HepG2 (cell line): ENCODE data around the gene TMEM190. TPM values are rescaled to one million over a fixed set of nuclear protein-coding genes. Genes with fewer than 3 reads are reported as not detected.

Source experiments
- BORCS8-MEF2B ChIP-seq: sonication (generic); formaldehyde crosslinking; IDR thresholded peaks from 2 replicates; pipeline ENCODE4 v1.8.0; 2022; ENCODE audit warnings: mild to moderate bottlenecking, missing genetic modification reagents
- BRCA1 ChIP-seq: sonication (generic); formaldehyde crosslinking; IDR thresholded peaks from 2 replicates; pipeline ENCODE4 v1.4.0; 2020; ENCODE audit warnings: missing genetic modification reagents
- CBX1 ChIP-seq: IDR thresholded peaks from one replicate; pipeline ENCODE4 v1.6.1; 2016; ENCODE audit warnings: antibody characterized with exemption, low read depth
- CEBPB ChIP-seq: IDR thresholded peaks from 2 replicates; pipeline ENCODE4 v1.6.1; 2011; ENCODE audit warnings: low read depth, low read length, improper control_type of control experiment, borderline replicate concordance
- CREB1 ChIP-seq, 2 experiments: fragments of 450-650 bp in 1 of 2; IDR thresholded peaks; 2 replicates each; pipeline ENCODE4 v1.6.1; 2016 to 2017; ENCODE audit warnings: control low read depth in 1 of 2, mild to moderate bottlenecking in 1 of 2, missing compliant biosample characterization in 1 of 2, missing genetic modification characterization in 1 of 2
- FIP1L1 ChIP-seq: fragments of 200-400 bp; formaldehyde crosslinking; IDR thresholded peaks from 2 replicates; pipeline ENCODE4 v1.6.1; 2018; ENCODE audit warnings: low read depth, mild to moderate bottlenecking, low read length, moderate library complexity, borderline replicate concordance; ENCODE audit not compliant: insufficient read depth
- FOXP1 ChIP-seq, 2 experiments: fragments of 450-650 bp in 1 of 2; IDR thresholded peaks; 2 replicates each; pipeline ENCODE4 v1.6.1; 2017 to 2018; ENCODE audit warnings: antibody characterized with exemption in 1 of 2
- HNRNPUL1 ChIP-seq: fragments of 200-400 bp; formaldehyde crosslinking; IDR thresholded peaks from 2 replicates; pipeline ENCODE4 v1.6.1; 2017; ENCODE audit warnings: low read depth, mild to moderate bottlenecking, low read length, moderate library complexity
- HOXA5 ChIP-seq: sonication (generic); formaldehyde crosslinking; IDR thresholded peaks from 2 replicates; pipeline ENCODE4 v1.4.0; 2020; ENCODE audit warnings: missing genetic modification reagents
- KLF9 ChIP-seq: IDR thresholded peaks from 2 replicates; pipeline ENCODE4 v1.6.1; 2016; ENCODE audit warnings: low read depth
- MAFK ChIP-seq, 2 experiments: IDR thresholded peaks in 1 of 2; conservative IDR thresholded peaks in 1 of 2; 2 replicates each; pipeline ENCODE4 v1.6.1; 2011; ENCODE audit warnings: improper control_type of control experiment in 2 of 2, low read length in 2 of 2
- NFATC3 ChIP-seq: sonication (generic); formaldehyde crosslinking; IDR thresholded peaks from 2 replicates; pipeline ENCODE4 v1.5.1; 2020; ENCODE audit warnings: mild to moderate bottlenecking, missing genetic modification reagents
- NFIC ChIP-seq: IDR thresholded peaks from 2 replicates; pipeline ENCODE4 v1.6.1; 2012; ENCODE audit warnings: mild to moderate bottlenecking, low read length, inconsistent platforms
- NRL ChIP-seq: sonication (generic); formaldehyde crosslinking; IDR thresholded peaks from 2 replicates; pipeline ENCODE4 v1.5.0; 2020; ENCODE audit warnings: missing genetic modification reagents, mild to moderate bottlenecking, moderate library complexity, borderline replicate concordance
- TEAD2 ChIP-seq: sonication (generic); formaldehyde crosslinking; IDR thresholded peaks from 2 replicates; pipeline ENCODE4 v1.9.0; 2021; ENCODE audit warnings: missing genetic modification reagents
- ZFP1 ChIP-seq: IDR thresholded peaks from 2 replicates; pipeline ENCODE4 v1.6.1; 2016
- ZGPAT ChIP-seq: IDR thresholded peaks from 2 replicates; pipeline ENCODE4 v1.6.1; 2016; ENCODE audit warnings: mild to moderate bottlenecking
- ZNF224 ChIP-seq: sonication (generic); formaldehyde crosslinking; IDR thresholded peaks from 2 replicates; pipeline ENCODE4 v1.5.0; 2020; ENCODE audit warnings: mild to moderate bottlenecking, missing genetic modification reagents
- ZNF292 ChIP-seq: sonication (generic); formaldehyde crosslinking; IDR thresholded peaks from 2 replicates; pipeline ENCODE4 v1.8.1; 2022; ENCODE audit warnings: mild to moderate bottlenecking, low read depth, missing genetic modification reagents, borderline replicate concordance
- ZNF326 ChIP-seq: sonication (generic); formaldehyde crosslinking; IDR thresholded peaks from 2 replicates; pipeline ENCODE4 v1.4.0; 2020; ENCODE audit warnings: missing genetic modification reagents, borderline replicate concordance
- ZNF335 ChIP-seq: sonication (generic); formaldehyde crosslinking; IDR thresholded peaks from 2 replicates; pipeline ENCODE4 v1.4.0; 2020; ENCODE audit warnings: missing genetic modification reagents
- ZNF33A ChIP-seq: sonication (generic); formaldehyde crosslinking; IDR thresholded peaks from 2 replicates; pipeline ENCODE4 v1.5.1; 2020; ENCODE audit warnings: missing genetic modification reagents, mild to moderate bottlenecking, moderate library complexity, borderline replicate concordance
- ZNF780A ChIP-seq: sonication (generic); formaldehyde crosslinking; IDR thresholded peaks from 2 replicates; pipeline ENCODE4 v1.8.0; 2022; ENCODE audit warnings: mild to moderate bottlenecking, missing genetic modification reagents, moderate library complexity
- ZSCAN12 ChIP-seq: sonication (generic); formaldehyde crosslinking; IDR thresholded peaks from 2 replicates; pipeline ENCODE4 v1.9.0; 2021; ENCODE audit warnings: mild to moderate bottlenecking, missing genetic modification reagents
- ZSCAN29 ChIP-seq: sonication (generic); formaldehyde crosslinking; conservative IDR thresholded peaks from 2 replicates; pipeline ENCODE4 v1.4.0; 2020; ENCODE audit warnings: mild to moderate bottlenecking, missing genetic modification reagents
- ZZZ3 ChIP-seq: sonication (generic); formaldehyde crosslinking; IDR thresholded peaks from 2 replicates; pipeline ENCODE4 v1.4.0; 2020; ENCODE audit warnings: missing genetic modification reagents, mild to moderate bottlenecking, borderline replicate concordance
- polyA plus RNA-seq, 8 experiments: library from polyadenylated mRNA; depleted of rRNA in 3 of 8; stranded (reverse) in 7 of 8; unstranded in 1 of 8; fragments of >200 nt; fragmentation: Illumina TruSeq in 4 of 8; extraction: Trizol in 4 of 8; gene quantifications; 2 replicates each; pipeline versions ENCODE4 v1.2.1 to v1.2.3, GENCODE V29; 2011 to 2016; ENCODE audit warnings: low read depth in 4 of 8, missing spikeins in 1 of 8, mixed read lengths in 1 of 8; ENCODE audit not compliant: insufficient read depth in 1 of 8
- total RNA-seq, 5 experiments: library from RNA; depleted of rRNA; stranded (reverse); fragments of >200 nt; fragmentation: Illumina TruSeq; extraction: Trizol; gene quantifications; 2 replicates each; pipeline ENCODE4 v1.2.3, GENCODE V29; 2016; ENCODE audit warnings: low read depth in 1 of 5
- TF ChIP-seq, protein P1 (sequence below), 2 experiments: sonication (generic) in 1 of 2; formaldehyde crosslinking in 1 of 2; IDR thresholded peaks; 2 replicates each; pipeline versions ENCODE4 v1.5.1 to v1.6.1; 2011 to 2020; ENCODE audit warnings: borderline replicate concordance in 1 of 2, low read depth in 1 of 2, low read length in 1 of 2, mild to moderate bottlenecking in 1 of 2, missing genetic modification reagents in 1 of 2, moderate library complexity in 1 of 2
- TF ChIP-seq, protein P2 (sequence below): sonication (generic); formaldehyde crosslinking; conservative IDR thresholded peaks from 2 replicates; pipeline ENCODE4 v1.4.0; 2020; ENCODE audit warnings: missing genetic modification reagents

TMEM190 gene
- total and polyA plus RNA-seq, 2 of the 13 experiments (the other 11 are each of a cell fraction or from before 2014, with no cell fraction given): 0.35 to 0.83 TPM

- no peak for TF ChIP-seq NFIC
- TF ChIP-seq ZNF292 (CRISPR knock-in tag): peak; percentile 44; the same call in 1 of the 2 replicates
- peak; percentile 97 for TF ChIP-seq ZNF224 (CRISPR knock-in tag)
- no peak for TF ChIP-seq NFATC3 (CRISPR knock-in tag)
- peak; percentile 88 for TF ChIP-seq CEBPB
- TF ChIP-seq CREB1 (IDR thresholded peaks at IDR 0.05): no peak
- peak; percentile 77 for TF ChIP-seq CREB1 (CRISPR knock-in tag; IDR thresholded peaks at IDR 0.05)
- TF ChIP-seq MAFK (conservative IDR thresholded peaks at IDR 0.05 in 1 of 2, IDR thresholded peaks at IDR 0.05 in 1 of 2; ENCODE audit: low read length in 2 of 2): no peak
- no peak for TF ChIP-seq ZNF335 (CRISPR knock-in tag)
- TF ChIP-seq ZFP1 (CRISPR knock-in tag): no peak
- peak; percentile 54; the same call in 1 of the 2 replicates for TF ChIP-seq ZGPAT (CRISPR knock-in tag)
- TF ChIP-seq, protein P1, sequence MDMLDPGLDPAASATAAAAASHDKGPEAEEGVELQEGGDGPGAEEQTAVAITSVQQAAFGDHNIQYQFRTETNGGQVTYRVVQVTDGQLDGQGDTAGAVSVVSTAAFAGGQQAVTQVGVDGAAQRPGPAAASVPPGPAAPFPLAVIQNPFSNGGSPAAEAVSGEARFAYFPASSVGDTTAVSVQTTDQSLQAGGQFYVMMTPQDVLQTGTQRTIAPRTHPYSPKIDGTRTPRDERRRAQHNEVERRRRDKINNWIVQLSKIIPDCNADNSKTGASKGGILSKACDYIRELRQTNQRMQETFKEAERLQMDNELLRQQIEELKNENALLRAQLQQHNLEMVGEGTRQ (IDR thresholded peaks at IDR 0.05; ENCODE audit: low read depth, low read length): no peak
- TF ChIP-seq, protein P1 (CRISPR knock-in tag; IDR thresholded peaks at IDR 0.05; ENCODE audit: borderline replicate concordance): peak; percentile 19; the same call in 1 of the 2 replicates
- TF ChIP-seq HNRNPUL1: no peak
- TF ChIP-seq FIP1L1: no peak
- no peak for TF ChIP-seq FOXP1 (IDR thresholded peaks at IDR 0.05)
- peak; percentile 39; the same call in 1 of the 2 replicates for TF ChIP-seq FOXP1 (CRISPR knock-in tag; IDR thresholded peaks at IDR 0.05)
- TF ChIP-seq, protein P2, sequence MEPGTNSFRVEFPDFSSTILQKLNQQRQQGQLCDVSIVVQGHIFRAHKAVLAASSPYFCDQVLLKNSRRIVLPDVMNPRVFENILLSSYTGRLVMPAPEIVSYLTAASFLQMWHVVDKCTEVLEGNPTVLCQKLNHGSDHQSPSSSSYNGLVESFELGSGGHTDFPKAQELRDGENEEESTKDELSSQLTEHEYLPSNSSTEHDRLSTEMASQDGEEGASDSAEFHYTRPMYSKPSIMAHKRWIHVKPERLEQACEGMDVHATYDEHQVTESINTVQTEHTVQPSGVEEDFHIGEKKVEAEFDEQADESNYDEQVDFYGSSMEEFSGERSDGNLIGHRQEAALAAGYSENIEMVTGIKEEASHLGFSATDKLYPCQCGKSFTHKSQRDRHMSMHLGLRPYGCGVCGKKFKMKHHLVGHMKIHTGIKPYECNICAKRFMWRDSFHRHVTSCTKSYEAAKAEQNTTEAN (CRISPR knock-in tag): no peak
- TF ChIP-seq CBX1: no peak
- TF ChIP-seq ZZZ3: no peak
- no peak for TF ChIP-seq ZSCAN12 (CRISPR knock-in tag)
- peak; percentile 78; the same call in 1 of the 2 replicates for TF ChIP-seq BRCA1
- TF ChIP-seq ZSCAN29 (CRISPR knock-in tag): 0 out of 2 replicates have a peak, but pooled peaks have one; percentile 32
- TF ChIP-seq ZNF780A: no peak
- TF ChIP-seq HOXA5: no peak
- TF ChIP-seq TEAD2: no peak
- no peak for TF ChIP-seq ZNF33A (CRISPR knock-in tag)
- no peak for TF ChIP-seq NRL (CRISPR knock-in tag)
- no peak for TF ChIP-seq KLF9 (CRISPR knock-in tag)
- TF ChIP-seq BORCS8-MEF2B (CRISPR knock-in tag): peak; percentile 71; the same call in 1 of the 2 replicates
- TF ChIP-seq ZNF326 (CRISPR knock-in tag): no peak
Measured at GRCh38 chr19:55333870-55334269, 42.8 kb upstream of the TMEM190 start (continued).
